K562 (cell line): ENCODE measurements around the gene LEO1. TPM values are rescaled to one million over a fixed set of nuclear protein-coding genes. Genes with fewer than 3 reads are reported as not detected.
A peak's percentile ranks its signal among the peaks of the same experiment; 100 is the strongest.

ENCODE experiments used
- ASH1L ChIP-seq: fragments of 450-650 bp; IDR thresholded peaks from 2 replicates; pipeline ENCODE4 v1.6.1; 2018; ENCODE audit warnings: borderline replicate concordance, mild to moderate bottlenecking, low read depth; ENCODE audit not compliant: partially characterized antibody
- ATF3 ChIP-seq, 2 experiments: fragments of 450-650 bp in 1 of 2; sonication (generic) in 1 of 2; formaldehyde crosslinking in 1 of 2; IDR thresholded peaks in 1 of 2; conservative IDR thresholded peaks in 1 of 2; 2 replicates each; pipeline versions ENCODE4 v1.6.1 to v1.8.1; 2016 to 2023; ENCODE audit warnings: mild to moderate bottlenecking in 2 of 2, moderate library complexity in 2 of 2, inconsistent platforms in 1 of 2, missing genetic modification reagents in 1 of 2
- BACH1 ChIP-seq: fragments of 200-800 bp; sonication (Bioruptor generic); IDR thresholded peaks from 2 replicates; pipeline ENCODE4 v1.6.1; 2016; ENCODE audit warnings: missing genetic modification characterization, missing compliant biosample characterization
- BCOR ChIP-seq: fragments of 450-650 bp; IDR thresholded peaks from 2 replicates; pipeline ENCODE4 v1.6.1; 2016
- CBX5 ChIP-seq: IDR thresholded peaks from 2 replicates; pipeline ENCODE4 v1.6.1; 2014; ENCODE audit warnings: low read depth, borderline replicate concordance
- CREB1 ChIP-seq, 2 experiments: sonication (generic) in 1 of 2; formaldehyde crosslinking in 1 of 2; IDR thresholded peaks; 2 replicates each; pipeline versions ENCODE4 v1.6.1 to v1.8.0; 2012 to 2022; ENCODE audit warnings: inconsistent platforms in 1 of 2, mild to moderate bottlenecking in 1 of 2, missing genetic modification reagents in 1 of 2, moderate library complexity in 1 of 2
- GABPB1 ChIP-seq: sonication (generic); formaldehyde crosslinking; IDR thresholded peaks from 2 replicates; pipeline ENCODE4 v1.8.0; 2022; ENCODE audit warnings: mild to moderate bottlenecking, missing genetic modification reagents
- HNRNPH1 ChIP-seq: fragments of 200-400 bp; formaldehyde crosslinking; optimal IDR thresholded peaks from 2 replicates; pipeline ENCODE3; 2017; ENCODE audit warnings: low read depth, mild to moderate bottlenecking, low read length, moderate library complexity
- JUN ChIP-seq, 2 experiments: sonication (generic) in 1 of 2; formaldehyde crosslinking in 1 of 2; IDR thresholded peaks; 2 replicates each; pipeline versions ENCODE4 v1.6.1 to v1.8.0; 2012 to 2022; ENCODE audit warnings: borderline replicate concordance in 2 of 2, mild to moderate bottlenecking in 2 of 2, improper control_type of control experiment in 1 of 2, low read depth in 1 of 2, low read length in 1 of 2, missing genetic modification reagents in 1 of 2
- NBN ChIP-seq: fragments of 450-650 bp; IDR thresholded peaks from 2 replicates; pipeline ENCODE4 v1.6.1; 2016; ENCODE audit warnings: low read depth, mild to moderate bottlenecking
- NEUROD1 ChIP-seq: fragments of 150-350 bp; IDR thresholded peaks from 2 replicates; pipeline ENCODE4 v1.6.1; 2014; ENCODE audit warnings: borderline replicate concordance, low read length, low read depth; ENCODE audit not compliant: partially characterized antibody
- NFE2 ChIP-seq: IDR thresholded peaks from 2 replicates; pipeline ENCODE4 v1.6.1; 2014; ENCODE audit warnings: antibody characterized with exemption, low read depth
- POLR2A ChIP-seq: fragments of 450-650 bp; conservative IDR thresholded peaks from 2 replicates; pipeline ENCODE4 v1.6.1; 2016
- TRIM24 ChIP-seq, 2 experiments: fragments of 450-650 bp; IDR thresholded peaks; 2 replicates each; pipeline ENCODE4 v1.6.1; 2016
- ZBTB7A ChIP-seq: IDR thresholded peaks from 2 replicates; pipeline ENCODE4 v1.6.1; 2011; ENCODE audit warnings: low read depth, mild to moderate bottlenecking, low read length, moderate library complexity, borderline replicate concordance; ENCODE audit not compliant: control insufficient read depth
- ZNF217 ChIP-seq: sonication (generic); formaldehyde crosslinking; IDR thresholded peaks from 2 replicates; pipeline ENCODE4 v1.8.0; 2022; ENCODE audit warnings: mild to moderate bottlenecking, missing genetic modification reagents
- ZNF318 ChIP-seq, 2 experiments: fragments of 450-650 bp; IDR thresholded peaks; 2 replicates each; pipeline ENCODE4 v1.6.1; 2016; ENCODE audit warnings: mild to moderate bottlenecking in 2 of 2, borderline replicate concordance in 1 of 2, low read depth in 1 of 2, moderate library complexity in 1 of 2
- ZNF436 ChIP-seq: fragments of 250-450, 450-650 bp; sonication (Bioruptor Pico); formaldehyde crosslinking; IDR thresholded peaks from 2 replicates; pipeline ENCODE4 v1.7.0; 2020; ENCODE audit warnings: mild to moderate bottlenecking
- ZZZ3 ChIP-seq: fragments of 450-650 bp; IDR thresholded peaks from 2 replicates; pipeline ENCODE4 v1.6.1; 2016; ENCODE audit warnings: antibody characterized with exemption, mild to moderate bottlenecking, moderate library complexity
- polyA plus RNA-seq, 8 experiments: library from polyadenylated mRNA; depleted of rRNA in 4 of 8; stranded (reverse) in 5 of 8; unstranded in 3 of 8; fragments of >200 nt; fragmentation: Nextera tagmentation in 2 of 8; fragmentation: Illumina TruSeq in 1 of 8; extraction: Ambion mirVana in 2 of 8; extraction: Trizol in 1 of 8; gene quantifications; 2 replicates each; pipeline versions ENCODE4 v1.2.1 to v1.2.3, GENCODE V29; 2011 to 2014; ENCODE audit warnings: inconsistent platforms in 1 of 8, missing spikeins in 1 of 8
- total RNA-seq, 7 experiments: library from RNA; depleted of rRNA in 6 of 7; stranded (reverse); fragments of >200 nt in 6 of 7; fragmentation: Illumina TruSeq in 2 of 7; extraction: Trizol in 2 of 7; gene quantifications; 2 replicates each; pipeline versions ENCODE4 v1.2.1 to v1.2.3, GENCODE V29; 2011 to 2021; ENCODE audit warnings: low replicate concordance in 1 of 7

The LEO1 gene
- total and polyA plus RNA-seq, 9 of the 15 experiments (the other 6 are each of a cell fraction or from before 2014, with no cell fraction given) = 8.4 to 48.3 (median 37.9) TPM

GRCh38 chr15:52021128-52021671 is 49.6 kb upstream of the LEO1 start (continued):
- peak in 1 of 2 experiments; percentile 90; a peak in 2 of 4 replicates for TF ChIP-seq ZNF318 (IDR thresholded peaks at IDR 0.05; ENCODE audit: borderline replicate concordance in 1 of 2, low read depth in 1 of 2)
- TF ChIP-seq BCOR = 0 out of 2 replicates have a peak, but pooled peaks have one; percentile 52
- TF ChIP-seq NFE2 = peak; percentile 92
- no peak for TF ChIP-seq ZZZ3
- no peak for TF ChIP-seq HNRNPH1
- TF ChIP-seq ASH1L = no peak
- 0 out of 2 replicates have a peak, but pooled peaks have one; percentile 28 for TF ChIP-seq CREB1 (IDR thresholded peaks at IDR 0.05)
- no peak for TF ChIP-seq CREB1 (CRISPR knock-in tag; IDR thresholded peaks at IDR 0.05)
- TF ChIP-seq BACH1 = peak; percentile 96
- TF ChIP-seq NBN = peak; percentile 77
- TF ChIP-seq ATF3 (IDR thresholded peaks at IDR 0.05) = peak; percentile 98
- TF ChIP-seq ATF3 (CRISPR knock-in tag; conservative IDR thresholded peaks at IDR 0.05) = 0 out of 2 replicates have a peak, but pooled peaks have one; percentile 50
- TF ChIP-seq TRIM24 (IDR thresholded peaks at IDR 0.05) = peak; percentile 29 to 31; a peak in 2 of 4 replicates
- peak; percentile 63 for TF ChIP-seq NEUROD1
- no peak for TF ChIP-seq CBX5
- no peak for TF ChIP-seq ZNF217 (CRISPR knock-in tag)
- peak; percentile 97 for TF ChIP-seq JUN (IDR thresholded peaks at IDR 0.05; ENCODE audit: borderline replicate concordance, low read depth, low read length)
- TF ChIP-seq JUN (CRISPR knock-in tag; IDR thresholded peaks at IDR 0.05; ENCODE audit: borderline replicate concordance) = no peak
- TF ChIP-seq ZBTB7A = peak; percentile 75; the same call in 1 of the 2 replicates
- no peak for TF ChIP-seq ZNF436 (CRISPR knock-in tag)
- TF ChIP-seq POLR2A = peak; percentile 55
- TF ChIP-seq GABPB1 = no peak
